ENCODE results near the gene GRIN2C.
"Not testable (repeated sequence)": the region's sequence is repeated elsewhere in the genome, so short reads cannot be mapped to it uniquely, and the experiment has no call there.

GRIN2C gene

DNA sequence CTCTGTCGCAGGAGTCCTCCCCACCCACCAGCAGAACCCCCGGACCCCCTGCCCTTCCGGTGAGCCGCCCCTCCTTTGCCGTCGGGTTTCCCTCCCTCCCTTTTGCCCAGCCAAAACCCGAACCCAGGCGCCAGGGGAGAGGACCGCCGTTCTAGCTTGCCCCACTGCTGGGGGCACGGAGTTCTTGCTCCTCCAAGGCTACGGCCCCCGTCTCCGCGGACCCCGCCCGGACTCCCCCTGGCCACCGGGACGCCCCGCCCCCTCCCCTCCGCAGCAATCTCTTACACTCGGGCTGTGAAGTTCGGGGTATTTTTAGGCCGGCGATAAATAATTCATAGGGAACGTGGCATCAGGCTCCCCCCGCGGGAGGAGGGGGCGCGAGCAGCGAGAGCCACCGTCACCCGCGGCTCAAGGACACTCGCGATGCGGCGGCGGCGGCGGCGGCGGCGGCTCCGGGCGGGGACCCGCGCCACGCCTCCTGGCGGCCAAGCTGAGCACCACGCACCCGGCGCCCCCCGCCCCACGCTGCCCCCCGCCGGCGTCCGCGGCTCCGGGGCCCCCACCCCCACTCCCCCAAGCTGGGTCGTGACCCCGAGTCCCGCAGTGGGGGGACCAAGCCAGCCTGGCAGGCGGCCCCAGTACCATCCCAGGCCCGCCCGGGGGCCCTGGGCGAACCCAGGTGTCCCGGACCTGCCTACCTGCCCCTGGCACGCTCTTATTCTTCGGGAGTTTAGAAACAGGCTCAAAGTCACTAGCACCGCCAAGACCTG, at the start of gene GRIN2C:
Gene GRIN2C (minus strand): TSS at position 427 of the 770 bp plus-strand sequence. CDS start 4,793 bp downstream, outside the sequence.
- no peak for DNase-seq

DNA sequence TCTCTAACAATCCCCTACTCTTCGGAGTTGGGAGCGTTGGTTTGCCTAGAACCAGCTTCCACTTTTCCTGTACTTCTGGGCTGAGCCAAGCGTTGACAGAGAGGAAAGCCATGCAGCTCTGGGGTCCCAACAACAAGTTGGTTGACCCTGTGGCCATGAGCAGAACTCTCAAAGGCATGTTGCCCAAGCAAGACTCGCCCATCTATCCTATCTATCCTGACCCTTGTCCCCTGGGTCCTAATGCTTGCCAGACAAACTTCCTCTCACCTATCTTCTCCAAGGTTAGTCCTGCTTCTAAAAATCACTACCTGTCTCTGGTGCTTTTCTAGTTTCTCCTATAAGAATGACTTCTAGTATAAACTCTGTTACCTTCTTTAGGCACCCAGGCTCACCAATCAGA, 49.4 kb upstream of the GRIN2C start:
- DNase-seq = not testable (repeated sequence)

DNA sequence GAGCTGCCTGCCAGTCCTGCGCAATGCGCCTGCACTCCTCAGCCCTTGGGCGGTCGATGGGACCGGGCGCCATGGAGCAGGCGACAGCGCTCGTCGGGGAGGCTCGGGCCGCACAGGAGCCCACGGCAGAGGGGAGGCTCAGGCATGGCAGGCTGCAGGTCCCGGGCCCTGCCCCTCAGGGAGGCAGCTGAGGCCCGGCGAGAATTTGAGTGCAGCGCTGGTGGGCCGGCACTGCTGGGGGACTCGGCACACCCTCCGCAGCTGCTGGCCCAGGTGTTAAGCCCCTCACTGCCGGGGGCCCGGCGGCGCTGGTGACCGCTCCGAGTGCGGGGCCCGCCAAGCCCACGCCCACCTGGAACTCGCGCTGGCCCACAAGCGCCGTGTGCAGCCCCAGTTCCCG, 47.3 kb upstream of the GRIN2C start:
- DNase-seq = no peak

DNA sequence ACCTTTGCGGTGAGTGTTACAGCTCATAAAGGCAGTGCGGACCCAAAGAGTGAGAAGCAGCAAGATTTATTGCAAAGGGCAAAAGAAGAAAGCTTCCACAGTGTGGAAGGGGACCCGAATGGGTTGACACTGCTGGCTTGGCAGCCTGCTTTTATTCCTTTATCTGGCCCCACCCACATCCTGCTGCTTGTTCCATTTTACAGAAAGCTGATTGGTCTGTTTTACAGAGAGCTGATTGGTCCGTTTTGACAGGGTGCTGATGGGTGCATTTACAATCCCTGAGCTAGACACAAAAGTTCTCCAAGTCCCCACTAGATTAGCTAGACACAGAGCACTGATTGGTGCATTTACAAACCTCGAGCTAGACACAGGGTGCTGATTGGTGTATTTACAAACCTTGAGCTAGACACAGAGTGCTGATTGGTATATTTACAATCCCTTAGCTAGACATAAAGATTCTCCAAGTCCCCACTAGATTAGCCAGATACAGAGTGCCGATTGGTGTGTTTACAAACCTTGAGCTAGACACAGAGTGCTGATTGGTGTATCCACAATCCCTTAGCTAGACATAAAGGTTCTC, 46.6 kb upstream of the GRIN2C start:
- DNase-seq = not testable (repeated sequence)

DNA sequence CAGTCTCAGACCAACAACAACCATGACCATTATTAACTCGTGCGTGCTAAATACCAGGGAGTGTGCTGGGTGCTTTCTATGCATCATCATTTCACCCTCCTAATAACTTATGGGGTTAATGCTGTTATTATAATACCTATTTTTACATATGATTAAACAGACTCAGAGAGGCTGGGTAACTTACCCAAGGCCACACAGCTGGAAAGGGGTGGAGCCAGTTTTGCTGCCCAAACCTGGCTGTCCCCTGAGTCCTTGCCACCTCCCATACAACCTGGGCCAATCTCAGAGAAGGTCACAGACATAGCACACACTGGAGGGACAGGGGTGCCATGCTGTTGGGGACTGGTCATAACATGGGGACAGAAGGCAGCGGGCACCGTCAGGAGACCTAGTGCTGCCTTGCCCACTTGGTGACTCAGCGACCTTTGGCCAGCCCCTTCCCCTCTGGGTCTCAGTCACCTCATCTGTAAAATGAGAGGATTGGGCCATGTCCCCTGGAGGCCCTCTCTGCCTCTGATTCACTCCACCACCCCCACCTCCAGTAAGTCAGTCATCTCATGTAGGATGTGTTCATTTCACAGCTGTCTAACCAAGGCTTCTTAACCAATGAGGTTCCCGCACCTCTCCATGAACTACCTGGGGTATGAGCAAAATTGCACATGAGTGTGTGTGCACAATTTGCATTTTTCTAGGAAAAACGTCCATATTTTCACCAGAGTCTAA, 45.2 kb upstream of the GRIN2C start:
- DNase-seq = peak; percentile 33

DNA sequence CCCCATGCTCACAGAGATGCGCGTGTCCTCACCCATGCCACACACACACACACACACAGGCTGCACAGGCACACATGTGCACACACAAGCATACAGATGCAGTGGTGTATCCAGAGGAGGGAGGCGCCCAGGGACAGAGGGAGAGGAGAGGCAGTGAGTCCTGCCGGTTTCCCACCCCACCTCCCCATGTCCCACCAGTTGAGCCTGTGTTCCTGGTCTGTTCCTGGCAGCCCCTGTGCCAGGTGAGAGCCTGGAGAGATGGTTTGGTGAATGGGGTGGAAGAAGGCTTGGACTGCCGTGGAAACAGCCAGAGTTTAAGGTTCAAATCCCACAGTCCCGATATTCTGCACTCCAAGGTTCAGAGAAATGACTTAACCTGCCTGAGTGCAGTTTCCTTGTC, 44.0 kb upstream of the GRIN2C start:
- DNase-seq = no peak

DNA sequence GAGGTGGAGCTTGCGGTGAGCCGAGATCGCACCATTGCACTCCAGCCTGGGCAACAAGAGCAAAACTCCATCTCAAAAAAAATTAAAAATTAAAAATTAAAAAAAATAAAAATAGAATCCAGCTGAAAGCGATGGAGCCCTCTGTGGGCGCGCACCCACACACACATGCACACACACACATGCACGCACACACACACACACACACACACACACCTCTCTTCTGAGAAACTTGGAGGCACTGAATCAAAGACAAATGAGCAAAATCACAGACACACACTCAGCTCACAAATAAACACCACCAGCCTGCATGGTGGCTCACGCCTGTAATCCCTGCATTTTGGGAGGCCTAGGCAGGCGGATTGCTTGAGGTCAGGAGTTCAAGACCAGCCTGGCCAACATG, 43.3 kb upstream of the GRIN2C start:
- DNase-seq = no peak

DNA sequence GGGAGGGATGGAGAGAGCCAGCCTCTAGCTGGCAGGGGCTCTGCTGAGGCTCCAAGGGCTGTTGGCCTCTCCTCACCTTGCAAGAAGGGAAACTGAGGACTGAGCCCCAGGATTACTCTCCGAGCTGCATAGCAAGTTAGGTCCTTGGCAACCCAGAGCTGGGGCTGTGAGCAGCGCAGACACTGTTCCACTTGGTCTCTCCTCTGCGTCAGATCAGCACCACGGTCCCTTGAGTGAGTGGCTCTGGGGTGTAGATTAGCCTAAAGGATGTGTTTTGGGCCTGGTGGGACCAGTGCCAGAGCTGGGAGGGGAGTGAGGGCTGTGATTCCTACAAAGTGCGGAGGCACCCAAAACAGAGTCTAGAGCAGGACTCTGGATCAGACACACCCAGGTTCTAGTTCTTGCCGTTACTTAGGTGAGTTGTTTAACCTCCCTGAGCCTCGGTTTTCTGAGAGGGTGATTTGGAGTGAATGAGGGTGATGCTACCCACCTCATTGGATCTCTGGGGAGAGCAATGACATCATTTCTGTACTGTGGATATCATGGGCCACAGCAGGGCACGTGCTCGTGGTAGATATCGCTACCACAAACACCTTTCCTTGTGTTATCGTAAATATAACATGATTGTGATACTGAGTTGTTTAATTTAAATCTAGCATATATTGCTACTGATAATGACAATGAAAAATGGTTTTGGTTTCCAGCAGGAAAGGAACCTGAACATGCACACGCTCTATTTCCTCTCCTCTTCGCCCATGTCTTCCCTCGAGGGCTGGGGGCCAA, 41.9 kb upstream of the GRIN2C start:
- DNase-seq = no peak

DNA sequence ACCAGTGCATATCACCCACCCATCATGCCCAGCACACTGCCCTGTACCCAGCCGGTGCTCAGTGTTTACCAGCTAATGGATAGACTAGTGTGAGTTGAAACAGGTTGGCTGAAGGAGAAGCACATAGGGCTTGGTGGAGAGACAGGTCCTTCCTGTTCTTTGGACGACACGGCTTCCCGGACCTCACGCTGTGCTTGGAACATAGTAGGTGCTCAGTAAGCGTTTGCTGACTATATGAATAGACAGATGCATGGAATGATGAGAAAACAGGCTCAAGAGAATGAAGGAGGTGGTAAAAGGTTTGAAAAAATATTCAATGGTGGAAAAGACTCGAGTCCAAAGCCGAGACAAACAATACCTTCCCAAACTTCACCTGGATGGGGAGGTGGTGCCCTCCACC, 40.5 kb upstream of the GRIN2C start:
- no peak for DNase-seq

DNA sequence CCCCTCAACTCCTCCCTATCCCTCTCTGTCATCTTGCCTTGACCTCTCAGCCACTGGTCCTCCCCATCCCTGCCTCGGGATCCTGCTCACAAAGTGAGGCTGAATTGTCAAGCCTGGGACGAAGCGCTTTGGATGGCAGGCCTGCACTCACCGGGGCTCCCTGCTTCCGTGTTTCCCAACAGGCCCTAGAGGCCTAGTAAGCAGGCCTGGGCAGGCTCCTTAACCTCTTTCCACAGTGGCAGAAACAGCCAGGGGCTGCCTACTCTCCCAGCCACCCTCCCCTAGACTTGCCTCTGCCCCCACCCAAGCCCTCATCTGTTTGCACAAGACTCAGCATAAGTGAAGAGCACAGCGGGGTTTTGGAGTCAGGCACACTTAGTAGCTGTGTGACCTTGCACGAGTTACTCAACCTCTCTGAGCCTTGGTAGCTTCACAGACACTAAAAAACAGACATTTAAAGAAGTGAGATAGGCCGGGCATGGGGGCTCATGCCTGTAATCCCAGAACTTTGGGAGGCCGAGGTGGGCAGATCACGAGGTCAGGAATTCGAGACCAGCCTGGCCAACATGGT, 38.8 kb upstream of the GRIN2C start:
- no peak for DNase-seq

DNA sequence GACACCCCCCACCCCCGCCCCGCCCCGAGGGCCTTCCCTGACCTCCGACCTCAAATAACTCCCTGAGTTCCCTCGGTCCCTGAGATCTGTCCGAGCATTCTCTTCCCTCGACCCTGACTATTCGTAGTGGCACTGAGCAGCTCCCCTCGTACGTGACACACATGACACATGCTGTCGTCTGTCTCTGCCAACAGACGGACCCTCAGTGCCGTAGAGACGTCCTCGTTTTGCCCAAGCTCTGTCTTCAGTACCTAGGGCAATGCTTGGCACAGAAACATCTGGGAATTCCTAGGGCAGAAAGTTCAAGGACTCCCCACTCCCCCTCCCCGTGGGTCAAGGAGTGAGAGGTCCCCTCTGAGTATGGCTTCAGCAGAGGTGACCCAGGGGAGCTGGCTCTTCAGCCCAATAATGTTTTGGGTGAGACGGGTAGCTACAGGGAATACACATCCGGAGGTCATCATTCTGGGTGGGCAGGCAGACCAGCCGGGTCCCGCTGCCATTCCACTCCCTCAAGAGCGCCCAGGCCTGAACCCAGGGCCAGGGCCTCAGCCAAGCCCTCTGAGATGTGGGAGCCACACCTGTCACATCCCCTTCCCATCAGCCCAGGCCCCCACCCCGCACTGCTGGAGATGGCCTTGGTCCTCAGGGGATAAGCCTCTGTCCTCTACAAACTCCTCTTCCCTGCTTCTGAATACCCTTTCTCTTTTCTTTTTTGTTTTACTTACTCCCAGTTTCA, 34.4 kb upstream of the GRIN2C start:
- DNase-seq = no peak

DNA sequence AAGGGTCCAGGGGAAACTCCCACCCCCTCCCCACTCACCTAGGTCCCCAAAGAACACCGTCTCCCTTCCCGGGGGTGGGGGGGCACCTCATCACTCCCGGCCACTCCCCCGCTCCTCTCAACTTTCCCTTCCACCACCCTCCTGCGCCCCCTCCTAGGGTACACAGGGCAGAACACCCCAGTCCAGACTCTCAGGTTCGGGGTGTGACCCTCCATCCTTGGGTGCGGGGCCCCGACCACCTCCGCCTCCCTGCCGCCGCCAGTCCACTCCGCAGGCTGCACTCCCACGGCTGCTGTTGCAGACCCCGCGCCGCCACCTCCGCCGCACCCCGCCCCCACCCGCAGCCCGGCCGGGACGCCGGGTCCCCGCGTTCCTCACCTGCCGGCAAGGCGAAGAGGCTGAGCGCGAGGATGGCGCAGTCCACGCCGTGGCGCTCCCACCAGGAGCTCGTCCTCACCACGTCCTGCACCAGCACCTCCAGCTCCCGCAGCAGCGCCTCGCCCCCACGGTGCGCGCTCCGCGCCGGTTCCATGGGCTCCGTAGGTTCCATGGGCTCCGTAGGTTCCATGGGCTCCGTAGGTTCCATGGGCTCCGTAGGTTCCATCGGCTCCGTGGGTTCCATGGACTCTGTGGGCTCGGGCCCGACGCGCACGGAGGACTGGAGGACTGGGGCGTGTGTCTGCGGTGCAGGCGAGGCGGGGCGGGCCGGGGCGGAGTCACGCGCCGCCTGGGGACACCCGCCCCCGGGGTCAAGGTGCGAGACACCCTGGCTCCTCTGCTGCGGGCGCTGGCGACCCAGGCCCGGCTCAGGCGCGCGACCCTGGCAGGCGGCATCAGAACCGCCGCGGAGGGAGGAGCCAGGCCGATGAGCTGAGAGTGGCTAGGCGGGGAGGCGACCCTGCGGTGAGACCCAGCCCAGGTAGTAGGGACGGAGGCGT, 33.6 kb upstream of the GRIN2C start, which contains the start of gene FADS6:
Gene FADS6 (minus strand): TSS at position 660 of the 938 bp plus-strand sequence. CDS start 38 bp downstream, at position 622.
- no peak for DNase-seq

DNA sequence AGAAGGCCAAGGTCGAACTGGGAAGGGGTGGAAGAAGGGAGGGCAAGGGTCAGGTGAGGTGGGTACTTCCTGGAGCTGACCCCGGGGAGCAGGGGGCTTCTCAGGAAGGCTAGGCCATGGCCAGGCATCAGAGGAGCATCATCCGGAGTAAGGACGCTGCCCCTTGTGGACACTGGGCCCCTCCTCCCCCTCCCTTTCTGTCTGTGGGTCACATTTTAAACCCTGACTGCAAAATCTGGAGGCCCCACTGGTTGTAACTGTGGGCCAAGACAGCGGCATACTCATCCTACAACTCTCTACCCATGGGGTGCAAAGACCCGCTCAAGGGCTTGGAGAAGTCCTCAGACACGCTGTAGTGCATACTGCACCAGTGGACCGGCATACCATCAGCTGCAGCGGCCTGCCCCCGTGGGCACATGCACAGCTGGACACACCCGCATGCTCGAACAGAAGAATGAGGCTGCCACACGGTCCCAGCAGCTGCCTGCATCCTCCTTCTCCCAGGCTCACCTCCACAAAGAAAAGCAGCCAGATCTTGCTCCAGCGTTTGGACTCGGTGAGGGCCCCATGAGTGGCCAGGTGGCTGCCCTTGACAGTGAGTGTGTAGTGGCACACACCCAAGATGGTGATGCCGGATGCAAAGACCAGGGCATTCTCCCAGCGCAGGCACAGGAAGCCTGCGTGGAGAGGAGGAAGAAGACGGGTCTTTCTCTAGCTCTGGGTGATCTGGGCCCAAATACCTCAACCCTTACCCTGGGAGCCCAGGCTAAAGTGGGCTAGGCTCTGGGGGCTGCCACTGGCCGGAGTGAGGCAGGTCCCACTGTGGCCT, 32.5 kb upstream of the GRIN2C start:
- DNase-seq = no peak

DNA sequence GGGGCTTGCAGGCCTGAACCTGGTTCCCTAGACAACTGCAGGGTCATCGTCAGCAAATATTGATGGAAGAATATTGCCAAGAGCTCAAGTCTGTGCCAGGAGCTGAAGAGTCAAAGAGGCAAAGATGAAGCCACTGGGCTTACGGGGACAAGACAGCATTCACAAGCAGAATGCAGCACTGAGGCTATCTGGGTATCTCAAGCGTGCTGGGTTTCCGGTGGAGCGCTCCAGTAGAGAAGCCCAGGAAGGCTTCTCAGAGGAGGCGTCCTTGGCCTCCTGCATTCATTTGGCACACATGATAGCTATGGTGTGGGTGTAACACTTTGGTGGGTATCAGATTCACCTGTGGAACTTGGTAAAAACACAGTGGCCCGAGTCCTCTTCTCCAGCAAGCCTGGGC, 30.9 kb upstream of the GRIN2C start:
- DNase-seq = no peak

DNA sequence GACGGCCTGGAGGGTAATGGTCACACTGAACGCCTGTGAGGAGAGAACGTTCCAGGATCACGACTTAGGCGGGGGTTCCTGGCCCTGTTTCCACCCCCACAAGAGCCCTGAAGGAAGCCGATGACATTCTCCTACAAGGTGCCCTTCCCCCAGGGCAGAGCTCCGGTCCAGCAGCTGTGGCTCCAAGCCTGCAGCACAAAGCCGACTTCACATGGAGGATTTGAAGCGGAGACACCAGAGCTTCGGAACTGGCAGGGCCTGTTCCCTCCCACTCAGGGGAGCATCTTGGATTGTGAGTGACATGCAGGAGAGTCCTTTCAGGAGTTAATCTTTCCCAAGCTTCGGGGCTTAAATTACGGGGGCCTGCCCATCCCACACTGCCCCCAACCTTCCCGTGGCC, 28.8 kb upstream of the GRIN2C start:
- no peak for DNase-seq

DNA sequence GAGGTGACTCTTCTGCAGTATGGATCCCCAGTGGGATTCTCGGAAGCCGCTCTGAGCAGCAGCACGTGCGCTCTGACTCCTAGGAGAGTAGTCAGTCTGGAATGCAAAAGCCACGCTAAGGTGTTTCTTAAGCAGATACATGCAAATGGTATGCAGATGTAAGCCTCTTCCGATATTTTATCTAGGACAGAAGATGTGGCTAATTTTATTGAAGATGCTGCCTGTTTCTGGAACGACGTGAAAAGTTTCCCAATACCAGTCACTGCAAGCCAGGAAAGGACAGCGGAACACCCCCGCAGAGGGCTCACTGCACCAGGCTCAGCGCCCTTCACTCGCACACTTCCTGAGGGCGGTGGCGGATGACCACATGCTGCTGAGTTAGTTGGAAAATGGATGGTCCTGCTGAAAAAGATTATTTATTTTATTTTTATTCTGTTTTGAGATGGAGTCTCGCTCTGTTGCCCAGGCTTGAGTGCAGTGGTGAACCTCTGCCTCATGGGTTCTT, 23.6 kb upstream of the GRIN2C start:
- DNase-seq = no peak

DNA sequence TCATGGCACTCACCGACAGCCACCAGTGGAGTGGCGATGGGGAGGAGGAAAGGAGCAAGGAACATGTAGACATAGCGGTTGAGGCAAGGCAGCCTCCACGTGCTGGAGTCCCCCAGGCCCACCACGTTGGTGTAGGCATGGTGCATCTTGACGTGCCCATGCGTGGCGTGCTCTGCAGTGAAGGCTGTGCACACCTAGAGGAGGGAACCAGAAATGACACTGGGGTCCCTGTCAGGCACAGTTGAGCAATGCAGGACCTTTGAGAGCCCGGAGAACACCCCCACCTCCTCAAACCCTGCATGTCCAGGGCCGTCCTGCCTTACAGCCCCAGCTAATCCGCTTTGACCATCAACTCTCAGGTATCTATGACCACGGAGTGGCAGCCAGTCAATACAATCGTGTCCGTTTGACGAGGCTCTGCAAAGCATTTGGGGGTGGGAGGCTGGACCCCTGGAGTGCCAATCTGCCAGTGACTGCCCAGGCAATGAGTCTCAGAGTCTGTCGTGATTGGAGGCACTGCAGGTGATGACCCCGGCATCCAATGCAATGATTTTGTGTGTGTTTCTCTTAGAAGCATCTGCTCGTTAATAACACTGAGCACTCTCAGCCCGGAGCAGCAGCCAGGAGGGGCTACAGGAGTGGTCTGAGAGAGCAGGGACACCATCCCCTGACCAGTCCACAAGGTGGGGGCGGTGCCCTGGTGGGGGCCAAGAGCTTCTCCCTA, 23.0 kb upstream of the GRIN2C start:
- DNase-seq = no peak

DNA sequence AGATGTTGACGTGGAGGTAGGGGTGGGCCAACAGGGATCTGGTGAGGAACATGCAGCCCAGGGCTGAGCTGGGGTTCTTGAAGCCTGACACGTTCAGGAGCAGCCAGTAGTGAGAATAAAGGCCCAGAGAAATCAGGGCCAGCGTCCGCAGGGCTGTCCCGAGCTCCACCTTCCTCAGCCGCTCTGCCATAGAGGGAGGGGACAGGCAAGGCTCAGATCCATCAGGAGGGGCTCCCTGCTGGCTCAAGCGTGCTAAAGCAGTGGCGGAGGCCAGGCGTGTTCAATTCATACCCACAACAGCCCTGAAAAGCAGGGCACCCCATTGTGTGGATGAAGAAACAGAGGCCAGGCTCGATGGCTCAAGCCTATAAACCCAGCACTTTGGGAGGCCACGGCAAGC, 21.4 kb upstream of the GRIN2C start:
- no peak for DNase-seq

DNA sequence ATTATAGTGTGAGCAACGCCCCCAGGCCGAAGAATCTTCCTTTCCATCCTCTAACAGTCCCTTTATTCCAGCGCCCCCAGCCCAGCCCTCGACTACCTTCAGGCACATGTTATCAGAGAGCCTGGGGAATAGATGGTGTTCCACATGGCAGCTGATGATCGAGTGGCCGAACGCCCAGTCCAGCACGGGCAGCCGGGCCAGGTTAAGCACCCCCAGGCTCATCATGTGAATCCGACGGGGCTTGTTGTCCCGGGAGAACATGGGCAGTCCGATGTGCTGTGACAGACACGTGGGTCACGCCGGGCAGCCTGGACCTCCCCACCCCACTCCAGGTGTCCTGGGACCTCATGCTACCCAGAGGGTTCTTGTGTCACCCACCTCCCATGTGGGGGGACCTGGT, 19.6 kb upstream of the GRIN2C start:
- no peak for DNase-seq

Data from stimulated activated CD4-positive, alpha-beta T cell treated with anti-CD3 and anti-CD28 coated beads, Interleukin-1b, Interleukin-23, amount 100 ng/mL, for 48 hours (primary cell).